Panc1 (cell line): ENCODE data around the gene ETNPPL. TPM values are rescaled to one million over a fixed set of nuclear protein-coding genes. Genes with fewer than 3 reads are reported as not detected.

Experiments used
- ATAC-seq: fragments of 200-7000 bp; cut with Tn5 transposase; 2 replicates; pipeline ENCODE4 v1.9.1; 2020; ENCODE audit warnings: mild to moderate bottlenecking, moderate library complexity
- BruUV-seq: library from RNA; stranded (reverse); fragments of 400-500 nt; replicated peaks from 2 replicates; lab custom pipeline; 2021; lab: Mats Ljungman, UMichigan
- CTCF ChIA-PET: fragments of 300-600 bp; sonication (Branson Sonifier 250); formaldehyde crosslinking; loops from one replicate; lab custom pipeline; 2022; ENCODE audit warnings: antibody characterized with exemption; lab: Charles Lee
- POLR2A ChIA-PET: fragments of 300-600 bp; sonication (Branson Sonifier 250); formaldehyde crosslinking; loops from one replicate; lab custom pipeline; 2022; ENCODE audit warnings: antibody characterized with exemption; lab: Charles Lee
- DNase-seq: peaks from one replicate; pipeline ENCODE4 v3.0.0-alpha.2; 2010; ENCODE audit warnings: low read depth, low spot score
- H3K27ac ChIP-seq: 2 replicates; pipeline ENCODE4 v1.5.1; 2011; ENCODE audit warnings: mild to moderate bottlenecking, low read length, inconsistent platforms
- H3K27me3 ChIP-seq: fragments of 200-500 bp; sonication (Bioruptor generic); 2 replicates; pipeline ENCODE4 v1.6.0; 2014; ENCODE audit warnings: low read length, inconsistent platforms; ENCODE audit not compliant: control insufficient read depth, insufficient read depth
- H3K36me3 ChIP-seq: fragments of 200-500 bp; sonication (Bioruptor generic); 2 replicates; pipeline ENCODE4 v1.5.1; 2014; ENCODE audit warnings: inconsistent platforms, mild to moderate bottlenecking, low read length, moderate library complexity; ENCODE audit not compliant: control insufficient read depth, insufficient read depth
- H3K4me1 ChIP-seq: 2 replicates; pipeline ENCODE4 v1.5.1; 2011; ENCODE audit warnings: inconsistent platforms, mild to moderate bottlenecking, low read length, moderate library complexity; ENCODE audit not compliant: control insufficient read depth, insufficient read depth
- H3K4me3 ChIP-seq, 2 experiments: 2 replicates each; pipeline ENCODE4 v1.5.1; 2011 to 2012; ENCODE audit warnings: low read depth in 2 of 2, low read length in 2 of 2, mild to moderate bottlenecking in 2 of 2, inconsistent platforms in 1 of 2, moderate library complexity in 1 of 2
- H3K9me3 ChIP-seq: fragments of 200-500 bp; sonication (Bioruptor generic); 2 replicates; pipeline ENCODE4 v1.5.1; 2014; ENCODE audit warnings: low read depth, mild to moderate bottlenecking, inconsistent platforms, low read length, moderate library complexity; ENCODE audit not compliant: control insufficient read depth, insufficient read depth
- CTCF ChIP-seq: fragments of 450-650 bp; IDR thresholded peaks from 2 replicates; pipeline ENCODE4 v1.5.1; 2017; ENCODE audit warnings: mild to moderate bottlenecking
- POLR2AphosphoS5 ChIP-seq: IDR thresholded peaks from 2 replicates; pipeline ENCODE4 v1.6.1; 2012; ENCODE audit warnings: mild to moderate bottlenecking, low read depth, low read length, moderate library complexity
- SIN3A ChIP-seq: IDR thresholded peaks from 2 replicates; pipeline ENCODE4 v1.6.1; 2012; ENCODE audit warnings: low read depth, mild to moderate bottlenecking, low read length, moderate library complexity, borderline replicate concordance; ENCODE audit not compliant: insufficient read depth
- TCF7L2 ChIP-seq: IDR thresholded peaks from 2 replicates; pipeline ENCODE4 v1.6.1; 2011; ENCODE audit warnings: mild to moderate bottlenecking, low read depth, low read length, inconsistent platforms
- in situ Hi-C: cut with HindIII; loops from 2 replicates; pipeline ENCODE4 v1.10.0; 2016; ENCODE audit warnings: low sequenced_read_pairs, low pct_unique_long_range_greater_than_20kb
- intact Hi-C: fragments of 100-400 bp; cut with micrococcal nuclease; formaldehyde crosslinking; loops from one replicate; pipeline ENCODE4 v1.10.0; 2022; ENCODE audit not compliant: unreplicated experiment
- total RNA-seq: library from RNA; stranded (reverse); gene quantifications from one replicate; pipeline ENCODE4 v1.2.1, GENCODE V29; 2021; ENCODE audit not compliant: unreplicated experiment
- TF ChIP-seq, protein P1 (sequence below), 2 experiments: IDR thresholded peaks; 2 replicates each; pipeline ENCODE4 v1.6.1; 2011 to 2012; ENCODE audit warnings: low read depth in 2 of 2, control low read depth in 1 of 2, low read length in 1 of 2, mild to moderate bottlenecking in 1 of 2, moderate library complexity in 1 of 2; ENCODE audit not compliant: insufficient read depth in 1 of 2

Gene ETNPPL
- total RNA-seq, 1 experiment from 2014 or later: not detected

DNA sequence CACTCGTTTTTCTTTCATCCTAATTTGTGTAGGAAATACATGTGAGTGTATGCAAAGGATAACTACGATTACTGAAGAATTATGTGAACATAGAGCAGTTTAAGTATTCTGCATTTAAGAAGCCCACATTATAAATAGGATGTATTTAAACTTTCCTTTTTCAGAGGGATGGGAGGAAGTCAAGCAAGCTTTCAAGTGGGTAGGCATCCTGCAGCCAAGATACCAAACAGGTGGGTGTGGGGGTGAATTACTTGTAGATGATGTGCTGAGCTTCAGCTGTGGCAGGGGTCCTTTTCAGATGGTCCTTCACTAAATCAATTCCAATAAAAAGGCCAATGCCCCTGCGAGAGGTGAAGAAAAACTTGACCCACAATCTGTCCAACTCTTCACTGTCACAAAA is 16.3 kb downstream of the ETNPPL start:
- H3K36me3 ChIP-seq: no peaks in the 10 kb centered on the region
- BruUV-seq: no TSS peak
- DNase-seq (no peak), ATAC-seq (no peak)
- no peak overlapping the region for H3K27ac ChIP-seq
- intact Hi-C loops: no loop called here
- H3K4me1 ChIP-seq: no peaks in the 10 kb centered on the region
- H3K9me3 ChIP-seq: no peaks in the 10 kb centered on the region
- H3K4me3 ChIP-seq: no peak overlapping the region
- ChIA-PET POLR2A (no interaction called here), CTCF (no interaction called here)
- TF ChIP-seq CTCF: no peak
- no peak for TF ChIP-seq POLR2AphosphoS5
- TF ChIP-seq, protein P1, sequence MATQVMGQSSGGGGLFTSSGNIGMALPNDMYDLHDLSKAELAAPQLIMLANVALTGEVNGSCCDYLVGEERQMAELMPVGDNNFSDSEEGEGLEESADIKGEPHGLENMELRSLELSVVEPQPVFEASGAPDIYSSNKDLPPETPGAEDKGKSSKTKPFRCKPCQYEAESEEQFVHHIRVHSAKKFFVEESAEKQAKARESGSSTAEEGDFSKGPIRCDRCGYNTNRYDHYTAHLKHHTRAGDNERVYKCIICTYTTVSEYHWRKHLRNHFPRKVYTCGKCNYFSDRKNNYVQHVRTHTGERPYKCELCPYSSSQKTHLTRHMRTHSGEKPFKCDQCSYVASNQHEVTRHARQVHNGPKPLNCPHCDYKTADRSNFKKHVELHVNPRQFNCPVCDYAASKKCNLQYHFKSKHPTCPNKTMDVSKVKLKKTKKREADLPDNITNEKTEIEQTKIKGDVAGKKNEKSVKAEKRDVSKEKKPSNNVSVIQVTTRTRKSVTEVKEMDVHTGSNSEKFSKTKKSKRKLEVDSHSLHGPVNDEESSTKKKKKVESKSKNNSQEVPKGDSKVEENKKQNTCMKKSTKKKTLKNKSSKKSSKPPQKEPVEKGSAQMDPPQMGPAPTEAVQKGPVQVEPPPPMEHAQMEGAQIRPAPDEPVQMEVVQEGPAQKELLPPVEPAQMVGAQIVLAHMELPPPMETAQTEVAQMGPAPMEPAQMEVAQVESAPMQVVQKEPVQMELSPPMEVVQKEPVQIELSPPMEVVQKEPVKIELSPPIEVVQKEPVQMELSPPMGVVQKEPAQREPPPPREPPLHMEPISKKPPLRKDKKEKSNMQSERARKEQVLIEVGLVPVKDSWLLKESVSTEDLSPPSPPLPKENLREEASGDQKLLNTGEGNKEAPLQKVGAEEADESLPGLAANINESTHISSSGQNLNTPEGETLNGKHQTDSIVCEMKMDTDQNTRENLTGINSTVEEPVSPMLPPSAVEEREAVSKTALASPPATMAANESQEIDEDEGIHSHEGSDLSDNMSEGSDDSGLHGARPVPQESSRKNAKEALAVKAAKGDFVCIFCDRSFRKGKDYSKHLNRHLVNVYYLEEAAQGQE (IDR thresholded peaks at IDR 0.05; ENCODE audit: insufficient read depth in 1 of 2, low read depth in 2 of 2, low read length in 1 of 2): no peak
- no peaks in the 10 kb centered on the region for H3K27me3 ChIP-seq
- in situ Hi-C loops: no loop called here

DNA sequence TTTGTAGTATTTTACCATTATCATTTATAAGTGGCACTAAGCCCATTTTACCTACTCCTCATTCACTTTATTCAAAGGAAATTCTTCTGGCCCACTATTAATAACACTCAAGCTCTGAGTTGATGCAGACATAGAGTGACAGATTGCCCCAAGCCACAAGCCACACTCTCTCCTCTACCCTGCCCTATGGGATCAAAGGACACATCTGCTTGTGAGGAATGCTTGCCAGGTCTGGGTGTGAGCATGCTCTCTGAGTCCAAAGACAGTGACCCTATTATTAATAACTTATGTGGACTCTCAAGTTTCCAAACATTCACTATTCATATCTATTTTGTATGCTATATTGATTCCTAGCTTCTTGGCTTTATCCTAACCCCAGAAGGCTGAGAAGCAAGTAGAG is 18.5 kb downstream of the ETNPPL start:
- no peak overlapping the region for H3K27ac ChIP-seq
- H3K4me1 ChIP-seq: no peaks in the 10 kb centered on the region
- intact Hi-C loops: no loop called here
- H3K36me3 ChIP-seq: no peaks in the 10 kb centered on the region
- CTCF ChIA-PET: no interaction called here
- POLR2A ChIA-PET: no interaction called here
- H3K4me3 ChIP-seq: no peak overlapping the region
- in situ Hi-C loops: no loop called here
- DNase-seq (no peak), ATAC-seq (no peak)
- H3K27me3 ChIP-seq: no peaks in the 10 kb centered on the region
- no peaks in the 10 kb centered on the region for H3K9me3 ChIP-seq
- BruUV-seq: no TSS peak
- TF ChIP-seq, protein P1 (IDR thresholded peaks at IDR 0.05; ENCODE audit: insufficient read depth in 1 of 2, low read depth in 2 of 2, low read length in 1 of 2): no peak
- TF ChIP-seq TCF7L2 (no peak), CTCF (no peak), POLR2AphosphoS5 (no peak), SIN3A (no peak)
